OCI-LY7 (cell line): ENCODE results near the gene INSRR. TPM values are rescaled to one million over a fixed set of nuclear protein-coding genes. Genes with fewer than 3 reads are reported as not detected.

Experiments
- BruUV-seq: library from RNA; stranded (reverse); fragments of 400-500 nt; replicated peaks from 2 replicates; lab custom pipeline; 2021; lab: Mats Ljungman, UMichigan
- CTCF ChIA-PET: fragments of 300-600 bp; sonication (Branson Sonifier 250); formaldehyde crosslinking; loops from one replicate; lab custom pipeline; 2022; ENCODE audit warnings: antibody characterized with exemption; ENCODE audit not compliant: unreplicated experiment; lab: Charles Lee
- POLR2A ChIA-PET: fragments of 300-600 bp; sonication (Branson Sonifier 250); formaldehyde crosslinking; loops from one replicate; lab custom pipeline; 2022; ENCODE audit warnings: antibody characterized with exemption; lab: Charles Lee
- DNase-seq: peaks from one replicate; pipeline ENCODE4 v3.0.0-alpha.2; 2015; ENCODE audit warnings: low spot score
- H2AFZ ChIP-seq: fragments of 200-600 bp; sonication (generic), shearing (Covaris generic); 2 replicates; pipeline ENCODE4 v1.6.1; 2014; ENCODE audit warnings: mild to moderate bottlenecking, antibody characterized with exemption, low read length, moderate library complexity
- H3K27ac ChIP-seq: fragments of 200-600 bp; sonication (generic); 2 replicates; pipeline ENCODE4 v1.5.1; 2014; ENCODE audit warnings: mixed run types, low read depth, mild to moderate bottlenecking, moderate library complexity, low read length, inconsistent platforms; ENCODE audit not compliant: poor library complexity, severe bottlenecking
- H3K36me3 ChIP-seq: fragments of 200-600 bp; sonication (generic); 2 replicates; pipeline ENCODE4 v1.6.1; 2014; ENCODE audit warnings: mild to moderate bottlenecking, antibody characterized with exemption, low read length, moderate library complexity, mixed read lengths; ENCODE audit not compliant: insufficient read depth
- H3K4me1 ChIP-seq: fragments of 200-600 bp; sonication (generic); 2 replicates; pipeline ENCODE4 v1.5.1; 2014; ENCODE audit warnings: mild to moderate bottlenecking, low read length; ENCODE audit not compliant: insufficient read depth, poor library complexity, severe bottlenecking
- H3K4me2 ChIP-seq: fragments of 200-600 bp; sonication (generic); 2 replicates; pipeline ENCODE4 v1.6.1; 2014; ENCODE audit warnings: mild to moderate bottlenecking, low read length
- H3K4me3 ChIP-seq: fragments of 200-600 bp; sonication (generic); 2 replicates; pipeline ENCODE4 v1.5.1; 2014; ENCODE audit warnings: mild to moderate bottlenecking, low read depth, low read length; ENCODE audit not compliant: poor library complexity, severe bottlenecking
- H3K79me2 ChIP-seq: fragments of 200-600 bp; sonication (generic); 2 replicates; pipeline ENCODE4 v1.6.1; 2016; ENCODE audit warnings: low read depth, mild to moderate bottlenecking, low read length, moderate library complexity, mixed read lengths; ENCODE audit not compliant: insufficient read depth
- H3K9me2 ChIP-seq: fragments of 200-600 bp; sonication (generic); 2 replicates; pipeline ENCODE4 v1.6.1; 2016; ENCODE audit warnings: mild to moderate bottlenecking, low read length, mixed read lengths; ENCODE audit not compliant: insufficient read depth
- H3K9me3 ChIP-seq: fragments of 200-600 bp; sonication (generic); 2 replicates; pipeline ENCODE4 v1.6.1; 2014; ENCODE audit warnings: mild to moderate bottlenecking, mixed run types, low read length, mixed read lengths
- H4K20me1 ChIP-seq: fragments of 200-600 bp; sonication (generic); 2 replicates; pipeline ENCODE4 v1.6.1; 2014; ENCODE audit warnings: mild to moderate bottlenecking, antibody characterized with exemption, low read length, moderate library complexity, mixed read lengths; ENCODE audit not compliant: insufficient read depth
- EZH2phosphoT487 ChIP-seq: fragments of 200-600 bp; sonication (generic); IDR thresholded peaks from 2 replicates; pipeline ENCODE4 v1.6.1; 2018; ENCODE audit warnings: low read depth, borderline replicate concordance, mild to moderate bottlenecking, mixed run types, antibody characterized with exemption, low read length, moderate library complexity, mixed read lengths
- intact Hi-C: fragments of 100-400 bp; cut with micrococcal nuclease; formaldehyde crosslinking; loops from one replicate; pipeline ENCODE4 v1.10.0; 2022; ENCODE audit not compliant: unreplicated experiment
- total RNA-seq, 2 experiments: library from RNA; depleted of rRNA in 1 of 2; stranded (reverse); fragments of >200 nt in 1 of 2; shearing (Covaris generic) in 1 of 2; gene quantifications; 2 replicates each; pipeline ENCODE4 v1.2.3, GENCODE V29; 2014 to 2022
- TF ChIP-seq, protein P1 (sequence below): fragments of 200-600 bp; sonication (generic); conservative IDR thresholded peaks from 2 replicates; pipeline ENCODE4 v1.5.1; 2014; ENCODE audit warnings: mild to moderate bottlenecking, antibody characterized with exemption, low read length, moderate library complexity, mixed read lengths

INSRR gene
- total RNA-seq, 2 experiments from 2014 or later = not detected

DNA sequence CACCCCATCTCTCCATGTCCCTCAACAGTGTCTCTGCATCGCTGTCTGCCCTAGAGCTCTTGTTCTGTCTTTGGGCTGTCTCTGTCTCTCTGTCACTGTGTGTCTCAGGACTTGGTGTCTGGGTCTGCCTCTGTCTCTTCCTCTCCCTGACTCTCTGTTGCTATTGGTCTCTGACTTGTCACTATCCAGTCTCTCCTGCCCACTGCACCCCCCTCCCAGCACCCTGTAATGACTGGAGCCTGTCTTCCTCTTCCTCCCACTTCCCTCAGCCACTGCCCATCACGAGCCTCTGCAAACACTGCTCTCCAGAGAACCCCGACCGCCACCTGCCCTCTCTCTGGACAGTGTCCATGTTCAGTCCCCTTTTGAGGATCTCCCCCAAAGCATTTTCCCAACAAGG, 46.7 kb upstream of the INSRR start:
- no peak overlapping the region for H2AFZ ChIP-seq
- no peak for DNase-seq
- H3K9me3 ChIP-seq = no peaks in the 10 kb centered on the region
- H3K36me3 ChIP-seq = no peaks in the 10 kb centered on the region
- H3K27ac ChIP-seq = no peak overlapping the region
- no peaks in the 10 kb centered on the region for H3K9me2 ChIP-seq
- BruUV-seq = no TSS peak
- H3K4me2 ChIP-seq = no peak overlapping the region
- H4K20me1 ChIP-seq = no peaks in the 10 kb centered on the region
- H3K4me1 ChIP-seq = no peaks in the 10 kb centered on the region
- POLR2A ChIA-PET = no interaction called here
- CTCF ChIA-PET = no interaction called here
- H3K4me3 ChIP-seq = no peak overlapping the region
- H3K79me2 ChIP-seq = no peaks in the 10 kb centered on the region
- TF ChIP-seq, protein P1, sequence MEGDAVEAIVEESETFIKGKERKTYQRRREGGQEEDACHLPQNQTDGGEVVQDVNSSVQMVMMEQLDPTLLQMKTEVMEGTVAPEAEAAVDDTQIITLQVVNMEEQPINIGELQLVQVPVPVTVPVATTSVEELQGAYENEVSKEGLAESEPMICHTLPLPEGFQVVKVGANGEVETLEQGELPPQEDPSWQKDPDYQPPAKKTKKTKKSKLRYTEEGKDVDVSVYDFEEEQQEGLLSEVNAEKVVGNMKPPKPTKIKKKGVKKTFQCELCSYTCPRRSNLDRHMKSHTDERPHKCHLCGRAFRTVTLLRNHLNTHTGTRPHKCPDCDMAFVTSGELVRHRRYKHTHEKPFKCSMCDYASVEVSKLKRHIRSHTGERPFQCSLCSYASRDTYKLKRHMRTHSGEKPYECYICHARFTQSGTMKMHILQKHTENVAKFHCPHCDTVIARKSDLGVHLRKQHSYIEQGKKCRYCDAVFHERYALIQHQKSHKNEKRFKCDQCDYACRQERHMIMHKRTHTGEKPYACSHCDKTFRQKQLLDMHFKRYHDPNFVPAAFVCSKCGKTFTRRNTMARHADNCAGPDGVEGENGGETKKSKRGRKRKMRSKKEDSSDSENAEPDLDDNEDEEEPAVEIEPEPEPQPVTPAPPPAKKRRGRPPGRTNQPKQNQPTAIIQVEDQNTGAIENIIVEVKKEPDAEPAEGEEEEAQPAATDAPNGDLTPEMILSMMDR = no peak
- TF ChIP-seq EZH2phosphoT487 = no peak
- intact Hi-C loops = no loop called here

DNA sequence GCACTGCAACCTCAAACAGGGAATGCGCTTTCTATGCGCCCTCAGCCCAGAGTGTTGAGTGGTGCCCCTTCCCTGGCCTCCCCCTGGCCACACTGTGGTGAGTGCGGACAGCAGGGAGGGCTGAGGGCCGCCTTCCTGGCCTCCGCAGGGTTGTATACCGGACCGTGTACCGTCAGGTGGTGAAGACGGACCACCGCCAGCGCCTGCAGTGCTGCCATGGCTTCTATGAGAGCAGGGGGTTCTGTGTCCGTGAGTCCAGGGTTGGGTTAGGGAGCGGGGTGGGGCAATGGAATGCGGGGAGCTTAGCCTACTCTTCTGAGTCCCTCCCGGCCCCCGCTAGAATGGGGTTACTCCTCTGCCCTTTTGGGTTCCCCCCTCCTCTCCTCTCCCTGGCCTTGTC, 46.3 kb upstream of the INSRR start:
- Histone ChIP-seq H3K9me3 (no peaks in the 10 kb centered on the region), H3K27ac (no peak overlapping the region), H3K79me2 (no peaks in the 10 kb centered on the region), H3K4me1 (no peaks in the 10 kb centered on the region), H4K20me1 (no peaks in the 10 kb centered on the region), H3K4me2 (no peak overlapping the region), H3K4me3 (no peak overlapping the region), H3K36me3 (no peaks in the 10 kb centered on the region), H2AFZ (no peak overlapping the region), H3K9me2 (no peaks in the 10 kb centered on the region)
- intact Hi-C loops = no loop called here
- ChIA-PET CTCF (no interaction called here), POLR2A (no interaction called here)
- TF ChIP-seq EZH2phosphoT487 = no peak
- TF ChIP-seq, protein P1 = no peak
- BruUV-seq = no TSS peak
- no peak for DNase-seq

GRCh38 chr1:156904187-156904959, 45.5 kb upstream of the INSRR start:
- H3K9me2 ChIP-seq = no peaks in the 10 kb centered on the region
- ChIA-PET POLR2A (no interaction called here), CTCF (no interaction called here)
- BruUV-seq = no TSS peak
- TF ChIP-seq, protein P1 = no peak
- no peak for TF ChIP-seq EZH2phosphoT487
- H3K36me3 ChIP-seq = no peaks in the 10 kb centered on the region
- H3K27ac ChIP-seq = no peak overlapping the region
- no peaks in the 10 kb centered on the region for H3K79me2 ChIP-seq
- H3K4me3 ChIP-seq = no peak overlapping the region
- DNase-seq = no peak
- H4K20me1 ChIP-seq = no peaks in the 10 kb centered on the region
- H3K4me2 ChIP-seq = no peak overlapping the region
- intact Hi-C loops = no loop called here
- H3K4me1 ChIP-seq = no peaks in the 10 kb centered on the region
- H2AFZ ChIP-seq = no peak overlapping the region
- H3K9me3 ChIP-seq = no peaks in the 10 kb centered on the region
